ENCODE results near the gene ODR4. TPM values are rescaled to one million over a fixed set of nuclear protein-coding genes. Genes with fewer than 3 reads are reported as not detected.
"Not testable (repeated sequence)": the region's sequence is repeated elsewhere in the genome, so short reads cannot be mapped to it uniquely, and the experiment has no call there.

The ODR4 gene
- polyA plus RNA-seq, 1 of the 3 experiments (the other 2 are of a cell fraction) = 8.2 TPM

GRCh38 chr1:186454981-186455380, 79.3 kb downstream of the ODR4 start:
- H3F3A ChIP-seq (replicated peaks; ENCODE audit: insufficient read depth) = no peaks in the 10 kb centered on the region
- H3K9me2 ChIP-seq = no peaks in the 10 kb centered on the region
- no peak overlapping the region for H3K9ac ChIP-seq
- no peak overlapping the region; the same call in 1 of the 2 replicates for H2AFZ ChIP-seq (ENCODE audit: low read depth)
- H3K9me3 ChIP-seq = no peaks in the 10 kb centered on the region
- no peaks in the 10 kb centered on the region for H3K79me2 ChIP-seq (ENCODE audit: insufficient read depth)
- no peak for TF ChIP-seq POLR2AphosphoS5 (IDR thresholded peaks at IDR 0.05; ENCODE audit: low read depth, low read length)
- TF ChIP-seq NRF1 (IDR thresholded peaks at IDR 0.05; ENCODE audit: low read depth, low read length) = no peak
- no peak for TF ChIP-seq RAD21 (IDR thresholded peaks at IDR 0.05; ENCODE audit: low read length)
- no peak for TF ChIP-seq USF1 (IDR thresholded peaks at IDR 0.05; ENCODE audit: borderline replicate concordance, low read depth)
- no peak for TF ChIP-seq EZH2phosphoT487 (IDR thresholded peaks at IDR 0.05; ENCODE audit: borderline replicate concordance, low read depth)
- no peak for TF ChIP-seq MEF2A (IDR thresholded peaks at IDR 0.05; ENCODE audit: borderline replicate concordance, low read depth)
- TF ChIP-seq FOSL2 (IDR thresholded peaks at IDR 0.05; ENCODE audit: borderline replicate concordance, low read depth) = no peak
- no peaks in the 10 kb centered on the region for H3K27me3 ChIP-seq (ENCODE audit: insufficient read depth)
- CTCF ChIA-PET = interaction anchor here (0.6 to 1.0 kb wide), 2 partner anchors 531 to 672 kb away, joined by 3 read pairs; no protein-coding TSS in a partner anchor
- WGBS (ENCODE audit: low lambda C conversion rate) = 58% methylated on average over 3 of the region's 3 CpGs
- POLR2A ChIA-PET = no interaction called here
- no peak for DNase-seq
- H4K20me1 ChIP-seq (ENCODE audit: insufficient read depth) = no peaks in the 10 kb centered on the region
- no peak overlapping the region for H3K27ac ChIP-seq (ENCODE audit: low read depth in 2 of 2, low read length in 1 of 2)
- no peaks in the 10 kb centered on the region for H3K36me3 ChIP-seq (replicated peaks in 1 of 2; ENCODE audit: control insufficient read depth in 1 of 2, insufficient read depth in 2 of 2, low read length in 1 of 2)
- H3K4me3 ChIP-seq (ENCODE audit: low read depth in 2 of 2, low read length in 1 of 2) = no peak overlapping the region
- H3K4me2 ChIP-seq = no peak overlapping the region
- peaks cover 0 to 4% of the 10 kb centered on the region in 2 experiments; a peak in 2 of 4 replicates for H3K4me1 ChIP-seq (ENCODE audit: control insufficient read depth in 1 of 2, insufficient read depth in 2 of 2, low read depth in 1 of 2, low read length in 1 of 2)

GRCh38 chr1:186456729-186457255, 81.2 kb downstream of the ODR4 start:
- H3K36me3 ChIP-seq (replicated peaks in 1 of 2; ENCODE audit: control insufficient read depth in 1 of 2, insufficient read depth in 2 of 2, low read length in 1 of 2) = no peaks in the 10 kb centered on the region

GRCh38 chr1:186459161-186459560, 83.5 kb downstream of the ODR4 start:
- H3K9me3 ChIP-seq; POLR2A ChIA-PET; H3K4me3 ChIP-seq (ENCODE audit: low read depth in 2 of 2, low read length in 1 of 2); H2AFZ ChIP-seq (ENCODE audit: low read depth); DNase-seq; H3K36me3 ChIP-seq (replicated peaks in 1 of 2; ENCODE audit: control insufficient read depth in 1 of 2, insufficient read depth in 2 of 2, low read length in 1 of 2); H4K20me1 ChIP-seq (ENCODE audit: insufficient read depth); H3K27me3 ChIP-seq (ENCODE audit: insufficient read depth); H3K27ac ChIP-seq (ENCODE audit: low read depth in 2 of 2, low read length in 1 of 2); H3F3A ChIP-seq (replicated peaks; ENCODE audit: insufficient read depth); CTCF ChIA-PET; H3K4me2 ChIP-seq; H3K9ac ChIP-seq; H3K4me1 ChIP-seq (ENCODE audit: control insufficient read depth in 1 of 2, insufficient read depth in 2 of 2, low read depth in 1 of 2, low read length in 1 of 2); H3K9me2 ChIP-seq; H3K79me2 ChIP-seq (ENCODE audit: insufficient read depth): not testable (repeated sequence)
- 96% methylated on average over 14 of the region's 14 CpGs for WGBS (ENCODE audit: low lambda C conversion rate)

More at GRCh38 chr1:186456729-186457255, 81.2 kb downstream of the ODR4 start:
- H3K9me3 ChIP-seq = no peaks in the 10 kb centered on the region
- no peak overlapping the region for H2AFZ ChIP-seq (ENCODE audit: low read depth)
- no peaks in the 10 kb centered on the region for H3K9me2 ChIP-seq
- no peak overlapping the region for H3K9ac ChIP-seq
- H3K4me1 ChIP-seq (ENCODE audit: control insufficient read depth in 1 of 2, insufficient read depth in 2 of 2, low read depth in 1 of 2, low read length in 1 of 2) = peaks cover 0 to 4% of the 10 kb centered on the region in 2 experiments; a peak in 2 of 4 replicates
- DNase-seq = no peak
- ChIA-PET CTCF (no interaction called here), POLR2A (no interaction called here)
- H3K27me3 ChIP-seq (ENCODE audit: insufficient read depth) = no peaks in the 10 kb centered on the region
- TF ChIP-seq FOXM1 (IDR thresholded peaks at IDR 0.05; ENCODE audit: low read depth) (no peak), MAX (IDR thresholded peaks at IDR 0.05; ENCODE audit: low read depth) (no peak), RAD21 (IDR thresholded peaks at IDR 0.05; ENCODE audit: low read length) (no peak), CHD2 (IDR thresholded peaks at IDR 0.05; ENCODE audit: low read length, partially characterized antibody) (no peak), YY1 (IDR thresholded peaks at IDR 0.05; ENCODE audit: low read depth) (no peak), TCF12 (IDR thresholded peaks at IDR 0.05) (no peak), USF2 (IDR thresholded peaks at IDR 0.05; ENCODE audit: borderline replicate concordance, low read depth, low read length) (no peak), MEF2A (IDR thresholded peaks at IDR 0.05; ENCODE audit: borderline replicate concordance, low read depth) (no peak), RCOR1 (IDR thresholded peaks at IDR 0.05; ENCODE audit: low read length) (no peak), USF1 (IDR thresholded peaks at IDR 0.05; ENCODE audit: borderline replicate concordance, low read depth) (no peak), EP300 (IDR thresholded peaks at IDR 0.05; ENCODE audit: borderline replicate concordance in 1 of 2, low read depth in 1 of 2, low read length in 1 of 2) (no peak)
- H4K20me1 ChIP-seq (ENCODE audit: insufficient read depth) = no peaks in the 10 kb centered on the region
- H3K4me3 ChIP-seq (ENCODE audit: low read depth in 2 of 2, low read length in 1 of 2) = no peak overlapping the region
- H3K27ac ChIP-seq (ENCODE audit: low read depth in 2 of 2, low read length in 1 of 2) = no peak overlapping the region
- H3F3A ChIP-seq (replicated peaks; ENCODE audit: insufficient read depth) = no peaks in the 10 kb centered on the region
- H3K79me2 ChIP-seq (ENCODE audit: insufficient read depth) = no peaks in the 10 kb centered on the region
- WGBS (ENCODE audit: low lambda C conversion rate) = 81% methylated on average over 3 of the region's 3 CpGs
- H3K4me2 ChIP-seq = no peak overlapping the region

Measured in SK-N-SH (cell line).